Endothelial cell of umbilical vein (primary cell): ENCODE data around the gene PANX2.

Source experiments
- CTCF ChIP-seq, 2 donors: IDR thresholded peaks; 1 replicate in 1 of 2; 2 replicates in 1 of 2; pipeline ENCODE4 v1.5.1; 2011; ENCODE audit warnings: low read length in 2 of 2, mild to moderate bottlenecking in 2 of 2, moderate library complexity in 2 of 2, control low read depth in 1 of 2, inconsistent platforms in 1 of 2, low read depth in 1 of 2; ENCODE audit not compliant: insufficient read depth in 1 of 2; ENCODE audit errors: extremely low read depth in 1 of 2
- MYC ChIP-seq: IDR thresholded peaks from one replicate; pipeline ENCODE4 v1.6.1; 2011; ENCODE audit warnings: mild to moderate bottlenecking, low read depth, low read length
- POLR2A ChIP-seq: IDR thresholded peaks from 2 replicates; pipeline ENCODE4 v1.6.1; 2012; ENCODE audit warnings: low read depth, mild to moderate bottlenecking, control low read depth, low read length
- TF ChIP-seq, protein P1 (sequence below): IDR thresholded peaks from 2 replicates; pipeline ENCODE4 v1.6.1; 2011; ENCODE audit not compliant: insufficient read depth, insufficient read length

DNA sequence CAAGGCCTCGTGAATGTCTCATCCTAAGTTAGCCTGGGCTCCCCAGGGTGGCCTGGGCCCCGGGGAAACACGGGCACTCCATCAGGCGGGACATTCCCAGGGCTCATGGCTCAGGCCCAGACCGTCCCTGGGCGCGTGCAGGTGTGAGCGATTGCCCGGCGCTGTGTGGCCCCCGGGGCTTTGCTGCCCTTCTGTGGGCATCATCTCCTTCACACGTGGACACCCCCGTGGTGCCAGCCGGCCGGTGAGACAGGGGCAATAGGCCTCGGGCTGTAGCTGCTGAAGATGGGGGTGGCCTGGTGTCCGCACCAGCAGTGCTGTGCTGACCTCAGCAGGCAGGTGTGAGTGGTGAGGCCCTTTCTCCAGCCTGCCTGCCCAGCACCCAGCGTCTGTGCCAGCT, 25.7 kb downstream of the PANX2 start:
- no peak for TF ChIP-seq CTCF (IDR thresholded peaks at IDR 0.05; ENCODE audit: extremely low read depth in 1 of 2, insufficient read depth in 1 of 2, low read depth in 1 of 2, low read length in 2 of 2)
- TF ChIP-seq, protein P1, sequence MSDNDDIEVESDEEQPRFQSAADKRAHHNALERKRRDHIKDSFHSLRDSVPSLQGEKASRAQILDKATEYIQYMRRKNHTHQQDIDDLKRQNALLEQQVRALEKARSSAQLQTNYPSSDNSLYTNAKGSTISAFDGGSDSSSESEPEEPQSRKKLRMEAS: no peak
- no peak for TF ChIP-seq MYC
- no peak for TF ChIP-seq POLR2A
